ENCODE results near the gene TEX35.
A peak's percentile ranks its signal among the peaks of the same experiment; 100 is the strongest.
"Not testable (repeated sequence)": the region's sequence is repeated elsewhere in the genome, so short reads cannot be mapped to it uniquely, and the experiment has no call there.

Gene TEX35

GRCh38 chr1:178541829-178542553 is 29.1 kb downstream of the TEX35 start:
- peak; percentile 85 for DNase-seq (ENCODE audit: low spot score)

DNA sequence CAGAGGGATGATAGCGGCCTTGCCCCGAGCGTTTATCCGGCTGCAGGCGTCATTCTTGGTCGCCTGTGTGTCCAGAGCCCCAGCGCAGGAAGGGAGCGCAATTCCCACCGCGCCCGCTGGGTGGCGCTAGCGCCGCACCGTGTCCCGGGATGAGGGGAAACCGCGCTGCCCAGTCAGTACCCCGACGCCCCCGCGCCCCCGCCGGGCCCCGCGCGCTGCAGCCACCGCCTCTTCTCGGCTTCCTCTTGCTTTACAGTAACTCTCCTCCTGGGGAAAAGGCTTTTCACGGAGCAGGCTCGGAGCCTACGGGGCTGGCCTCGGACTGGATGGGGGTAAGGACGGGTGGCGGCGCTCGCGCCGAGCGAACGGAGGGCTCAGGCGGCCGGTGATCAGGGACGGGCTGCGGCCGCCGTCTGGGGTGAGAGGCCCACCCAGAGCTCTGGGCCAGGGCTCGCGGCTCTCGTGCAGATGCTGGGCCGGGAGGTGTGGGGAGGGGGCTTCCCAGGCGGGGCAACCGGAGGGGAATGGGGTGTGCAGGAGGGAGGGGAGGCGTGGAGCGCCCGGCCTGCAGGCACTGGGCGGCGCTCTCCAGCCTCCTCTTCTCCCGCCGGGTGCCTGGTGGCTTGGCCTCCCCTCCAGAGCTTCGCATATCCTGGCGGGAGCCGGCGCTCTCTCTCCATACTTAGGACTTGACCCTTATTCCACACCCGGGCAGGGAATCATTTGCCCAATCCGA is 29.8 kb downstream of the TEX35 start:
- peak; percentile 87 for DNase-seq (ENCODE audit: low spot score)

GRCh38 chr1:178543290-178543607 is 30.3 kb downstream of the TEX35 start:
- no peak for DNase-seq (ENCODE audit: low spot score)

- DNase-seq (ENCODE audit: low spot score): no peak
Observed at GRCh38 chr1:178544531-178544930, 31.6 kb downstream of the TEX35 start.

- DNase-seq (ENCODE audit: low spot score): no peak
Observed at GRCh38 chr1:178548108-178548507, 35.2 kb downstream of the TEX35 start.

DNA sequence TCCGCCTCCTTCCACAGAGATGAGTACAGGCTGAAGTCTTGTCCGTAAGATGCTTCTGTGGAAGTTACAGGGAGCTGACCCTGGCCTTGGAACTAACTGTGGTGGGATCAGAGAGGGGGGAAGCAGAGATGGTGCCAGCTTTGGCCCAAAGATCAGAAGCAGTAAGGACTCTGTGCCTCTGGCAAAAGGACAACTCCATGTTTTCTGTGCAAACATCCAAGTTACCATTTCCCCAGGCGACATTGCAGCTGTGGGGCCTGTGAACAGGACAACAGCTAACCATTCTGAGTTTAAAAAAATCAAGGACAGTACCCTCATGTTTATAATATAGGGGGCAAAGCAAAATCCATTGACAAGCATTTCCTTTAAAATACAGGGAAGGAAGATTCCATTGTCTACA is 38.4 kb downstream of the TEX35 start:
- DNase-seq (ENCODE audit: low spot score): no peak

DNA sequence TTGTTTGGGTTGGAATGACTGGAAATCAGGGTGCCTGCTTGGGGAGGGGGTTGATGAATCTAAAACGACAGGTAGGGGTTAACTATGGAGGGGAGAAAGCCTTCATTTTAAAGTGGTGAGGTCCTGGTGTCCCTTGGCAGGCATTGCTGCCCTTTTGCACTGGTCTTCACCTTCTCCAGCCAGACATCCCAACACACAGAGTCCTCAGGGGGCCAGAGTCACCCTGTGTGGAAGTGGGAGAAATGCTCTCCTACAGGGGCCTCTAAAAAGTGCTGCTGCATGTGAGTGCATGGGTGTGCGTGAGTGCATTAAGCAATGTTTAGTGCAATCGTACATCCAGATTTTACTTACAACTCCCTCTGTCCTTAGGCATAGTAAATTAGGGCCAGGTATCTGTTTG is 39.0 kb downstream of the TEX35 start:
- no peak for DNase-seq (ENCODE audit: low spot score)

GRCh38 chr1:178552856-178553255 is 39.9 kb downstream of the TEX35 start:
- no peak for DNase-seq (ENCODE audit: low spot score)

GRCh38 chr1:178554351-178554750 is 41.4 kb downstream of the TEX35 start:
- not testable (repeated sequence) for DNase-seq (ENCODE audit: low spot score)

GRCh38 chr1:178555613-178556012 is 42.7 kb downstream of the TEX35 start:
- not testable (repeated sequence) for DNase-seq (ENCODE audit: low spot score)

- not testable (repeated sequence) for DNase-seq (ENCODE audit: low spot score)
Observed at GRCh38 chr1:178558816-178559215, 45.9 kb downstream of the TEX35 start.

DNA sequence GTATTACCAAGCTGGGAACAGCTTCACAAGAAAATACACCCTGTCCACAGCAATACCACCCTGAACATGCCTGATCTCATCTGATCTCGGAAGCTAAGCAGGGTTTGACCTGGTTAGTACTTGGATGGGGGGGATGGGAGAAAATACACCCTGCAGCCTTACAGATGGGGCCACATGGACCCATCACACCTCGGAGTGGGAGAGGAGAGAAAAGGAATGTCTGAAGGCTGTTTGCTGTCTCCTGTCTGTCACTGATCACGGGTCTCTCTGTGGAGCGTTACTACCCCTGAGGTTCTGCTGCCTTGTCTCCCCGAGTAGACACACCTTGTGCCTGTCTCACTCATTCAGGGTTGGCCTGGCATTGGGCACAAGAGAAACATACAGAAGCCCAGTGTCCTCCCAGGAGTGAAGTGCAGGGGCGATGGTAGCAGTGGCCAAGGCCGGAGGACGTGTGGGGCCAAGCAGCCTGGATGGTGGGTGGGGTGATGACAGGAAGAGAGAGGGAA is 48.0 kb downstream of the TEX35 start:
- no peak for DNase-seq (ENCODE audit: low spot score)

DNA sequence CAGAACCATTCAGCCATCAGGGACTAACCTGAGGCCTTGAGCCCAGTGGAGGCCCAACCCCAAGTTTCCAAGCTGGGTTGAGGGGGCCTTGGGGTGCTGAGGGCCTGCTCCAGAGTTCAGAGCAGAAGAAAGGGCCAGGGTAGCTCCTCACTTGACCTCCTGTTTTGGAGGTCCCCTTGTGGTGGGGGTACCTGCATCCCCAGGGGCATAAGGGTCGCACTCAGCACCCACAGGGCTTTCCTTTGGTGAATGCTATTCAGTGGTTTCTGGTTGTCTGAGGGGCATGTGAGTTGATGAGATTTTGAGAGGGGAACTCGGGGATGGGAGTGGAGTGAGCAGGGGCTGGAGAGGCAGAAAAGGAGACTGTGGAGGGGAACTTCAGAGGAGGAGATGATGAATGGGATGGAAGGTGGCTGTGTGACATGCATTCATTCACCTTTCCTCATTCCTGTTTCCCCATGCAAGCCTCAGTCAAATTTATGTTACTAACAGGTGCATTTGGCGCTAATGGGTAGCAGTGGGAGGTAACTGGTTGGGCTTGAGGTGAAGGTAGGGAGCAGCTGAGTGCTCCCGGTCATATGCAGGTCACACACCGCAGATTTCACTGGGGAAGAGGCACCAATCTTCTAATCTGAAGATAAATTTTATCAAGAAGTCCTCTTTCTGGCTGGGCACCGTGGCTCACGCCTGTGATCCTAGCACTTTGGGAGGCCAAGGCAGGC is 50.4 kb downstream of the TEX35 start:
- no peak for DNase-seq (ENCODE audit: low spot score)

DNA sequence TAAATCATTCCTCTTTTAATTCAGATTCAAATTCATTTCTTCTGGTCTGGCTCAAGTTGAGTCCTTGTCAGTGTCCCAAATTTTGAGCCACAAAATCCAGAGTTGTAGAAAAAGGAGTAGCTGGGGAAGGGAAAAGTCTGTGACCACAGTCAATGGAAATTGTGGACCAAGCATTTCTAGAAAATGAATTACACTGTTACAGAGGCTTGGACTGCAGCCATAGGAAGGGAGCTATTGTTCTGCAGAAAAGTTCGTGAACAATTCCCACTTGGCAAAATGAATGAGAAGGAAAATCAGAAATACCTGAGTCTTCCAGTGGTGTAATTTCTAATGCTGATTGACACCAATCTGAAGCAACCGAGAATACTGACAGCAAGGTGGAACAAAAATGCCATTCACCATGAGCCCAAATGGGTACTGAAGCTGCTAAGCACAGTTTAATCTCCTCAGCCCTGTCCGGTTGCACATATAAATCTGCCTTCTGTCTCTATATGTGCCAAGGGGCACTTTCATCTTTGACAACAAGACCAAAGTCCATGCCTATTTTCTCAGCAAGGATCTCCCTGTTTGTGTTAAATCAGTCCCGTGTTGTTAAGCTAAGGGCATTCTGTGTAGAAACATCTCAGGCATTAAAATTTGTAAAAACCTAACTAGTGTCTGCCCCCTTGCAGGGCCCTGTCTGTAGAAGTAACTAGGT is 51.3 kb downstream of the TEX35 start:
- DNase-seq (ENCODE audit: low spot score): no peak

DNA sequence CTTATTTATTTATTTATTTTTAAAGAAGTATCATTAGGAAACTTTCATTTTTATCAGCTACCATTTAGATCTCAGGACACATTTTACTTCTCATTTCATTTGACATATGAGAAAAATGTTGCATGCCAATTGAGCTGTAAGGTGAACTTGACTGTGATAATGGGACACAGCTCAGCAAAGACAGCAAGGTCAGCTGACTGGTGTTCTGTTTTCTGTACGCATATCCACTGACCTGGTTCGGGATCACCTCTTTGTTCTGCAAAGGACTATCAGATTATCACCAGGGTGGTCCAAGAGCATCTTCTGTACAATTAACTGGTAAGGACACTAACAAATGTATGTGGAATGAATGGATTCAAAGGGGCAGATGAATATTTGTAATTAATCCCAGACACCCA is 51.9 kb downstream of the TEX35 start:
- no peak for DNase-seq (ENCODE audit: low spot score)

- no peak for DNase-seq (ENCODE audit: low spot score)
Observed at GRCh38 chr1:178565586-178565985, 52.7 kb downstream of the TEX35 start.

GRCh38 chr1:178566187-178566586 is 53.3 kb downstream of the TEX35 start:
- peak; percentile 61 for DNase-seq (ENCODE audit: low spot score)

DNA sequence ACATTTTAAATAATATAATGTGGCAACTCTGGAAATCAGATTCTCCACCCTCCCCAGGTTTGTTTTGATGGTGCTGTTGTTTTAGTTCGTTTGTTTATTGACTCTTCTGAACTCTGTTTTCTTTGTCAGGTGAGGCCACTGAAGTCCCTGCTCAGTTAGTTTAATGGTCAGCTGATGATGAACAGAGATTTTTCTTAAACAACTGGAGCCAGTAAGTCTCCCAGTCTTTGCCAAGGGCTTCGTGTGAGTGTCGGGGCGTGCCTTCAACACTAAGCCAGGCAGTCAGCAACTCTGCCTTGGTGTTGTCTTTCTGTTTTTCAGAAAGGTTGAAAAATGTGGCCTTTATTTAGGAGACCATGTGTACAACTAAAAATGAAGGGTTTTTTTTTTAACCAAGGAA is 58.9 kb downstream of the TEX35 start:
- DNase-seq (ENCODE audit: low spot score): no peak
